IPS DF 6.9 (cell line): ENCODE data around the gene BEGAIN.

Experiments
- DNase-seq: peaks from one replicate; pipeline ENCODE4 v3.0.0-alpha.2; 2013; ENCODE audit warnings: low read depth, low spot score
- H3K27ac ChIP-seq: one replicate; pipeline ENCODE4 v1.5.1; 2013; ENCODE audit warnings: low read length, control low read depth
- H3K27me3 ChIP-seq: 2 replicates; pipeline ENCODE4 v1.6.1; 2013; ENCODE audit warnings: mild to moderate bottlenecking, low read length; ENCODE audit not compliant: control insufficient read depth, insufficient read depth
- H3K36me3 ChIP-seq: 2 replicates; pipeline ENCODE4 v1.6.1; 2013; ENCODE audit warnings: low read length; ENCODE audit not compliant: control insufficient read depth, insufficient read depth
- H3K4me1 ChIP-seq: 2 replicates; pipeline ENCODE4 v1.6.1; 2013; ENCODE audit warnings: low read length; ENCODE audit not compliant: control insufficient read depth, insufficient read depth
- H3K4me3 ChIP-seq: 2 replicates; pipeline ENCODE4 v1.5.1; 2013; ENCODE audit warnings: mild to moderate bottlenecking, low read length
- H3K9me3 ChIP-seq: 2 replicates; pipeline ENCODE4 v1.6.1; 2013; ENCODE audit warnings: low read length, inconsistent platforms; ENCODE audit not compliant: control insufficient read depth, insufficient read depth
- WGBS: extraction: QIAGEN DNeasy Blood & Tissue Kit; methylation state at CpG from one replicate; pipeline ENCODE4 v1.1.7; 2013; ENCODE audit warnings: mixed read lengths, missing lambda C conversion rate; ENCODE audit not compliant: insufficient read length, insufficient coverage; 5-methylcytosine and 5-hydroxymethylcytosine counted together

BEGAIN gene

DNA sequence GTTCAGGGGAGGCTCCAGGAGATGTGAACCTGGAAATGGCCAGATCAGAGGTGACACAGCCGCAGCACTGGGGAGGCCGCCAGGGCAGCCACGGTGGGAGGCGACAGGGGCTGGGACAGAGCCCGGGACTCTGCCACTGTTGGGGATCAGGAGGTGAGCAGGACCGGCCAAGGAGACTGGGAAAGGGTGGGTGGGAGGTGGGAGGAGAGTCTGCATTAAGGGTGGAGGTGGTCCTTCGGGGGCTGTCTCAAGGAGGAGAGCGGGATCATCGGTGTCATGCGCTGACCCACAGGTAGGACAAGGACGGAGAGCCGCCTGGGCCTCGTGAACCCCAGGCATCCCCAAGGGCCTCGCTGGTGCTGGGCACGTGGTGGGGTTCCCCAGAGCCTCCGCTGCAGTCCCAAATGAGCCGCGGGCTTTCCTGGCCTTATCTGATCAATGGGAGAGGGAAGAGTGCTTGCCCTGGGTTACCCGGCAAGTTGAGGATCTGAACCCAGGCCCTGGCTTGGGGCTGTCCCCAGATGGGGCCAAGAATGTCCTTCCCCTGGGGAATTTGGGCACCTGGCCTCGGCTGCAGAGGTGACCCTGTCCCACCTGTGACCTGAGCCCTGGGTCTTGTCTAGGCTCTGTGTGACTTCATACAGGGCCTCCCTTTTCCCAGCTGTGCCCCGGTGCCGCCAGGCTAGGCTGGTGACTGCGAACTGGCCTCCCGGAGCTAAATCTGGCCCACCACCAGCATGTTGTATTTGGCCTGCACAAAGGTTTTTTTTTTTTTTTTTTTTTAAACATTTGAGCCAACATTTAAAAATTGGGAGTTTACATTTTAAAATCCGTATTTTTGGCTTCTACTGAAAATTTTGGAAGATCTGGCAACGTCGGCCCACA, 13.2 kb downstream of the BEGAIN start:
- H3K36me3 ChIP-seq, result no peaks in the 10 kb centered on the region; the same call in 1 of the 2 replicates
- peaks cover 12% of the 10 kb centered on the region for H3K4me1 ChIP-seq
- H3K27me3 ChIP-seq, result peaks cover 7% of the 10 kb centered on the region; the same call in 1 of the 2 replicates
- H3K4me3 ChIP-seq, result no peak overlapping the region
- no peak overlapping the region for H3K27ac ChIP-seq
- no peaks in the 10 kb centered on the region for H3K9me3 ChIP-seq
- no peak for DNase-seq
- WGBS, result no CpG with 5 or more reads among the region's 27 CpGs

DNA sequence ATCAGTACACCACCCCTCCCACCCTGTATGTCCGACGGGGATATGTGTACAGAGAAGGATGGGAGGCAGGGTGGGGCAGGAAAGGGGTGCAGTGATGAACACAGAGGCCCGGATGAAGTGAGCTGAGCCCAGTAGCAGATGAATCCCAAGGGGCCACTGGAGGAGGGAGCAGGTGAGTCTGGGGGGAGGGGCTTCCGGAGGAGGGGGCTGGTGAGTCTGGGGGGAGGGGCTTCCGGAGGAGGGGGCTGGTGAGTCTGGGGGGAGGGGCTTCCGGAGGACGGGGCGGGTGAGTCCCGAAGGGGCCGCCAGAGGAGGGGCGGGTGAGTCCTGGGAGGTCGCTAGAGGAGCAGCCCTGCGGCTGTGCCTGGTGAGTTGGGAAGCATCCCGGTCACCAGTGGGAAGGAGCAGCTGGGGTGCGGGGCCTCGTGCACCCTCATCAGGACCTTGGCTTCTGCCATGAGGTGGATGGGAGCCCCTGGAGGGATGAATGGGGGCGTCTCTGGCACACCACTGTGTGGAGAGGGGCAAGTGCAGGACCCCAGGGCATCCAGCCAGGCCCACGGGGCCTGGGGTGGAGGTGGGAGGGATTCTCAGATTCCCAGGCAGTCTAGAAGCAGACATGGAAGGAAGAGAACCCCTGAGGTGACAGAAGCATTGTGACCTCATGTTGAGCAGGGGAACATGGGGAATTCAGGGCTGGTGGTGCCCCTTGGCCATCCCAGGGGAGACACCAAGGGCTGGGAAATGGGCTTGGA, 14.0 kb downstream of the BEGAIN start:
- Histone ChIP-seq H3K9me3 (no peaks in the 10 kb centered on the region), H3K27me3 (peaks cover 10% of the 10 kb centered on the region; the same call in 1 of the 2 replicates), H3K27ac (no peak overlapping the region), H3K4me3 (0 out of 2 replicates have a peak overlapping the region, but pooled peaks have one; percentile 13), H3K4me1 (peaks cover 12% of the 10 kb centered on the region), H3K36me3 (no peaks in the 10 kb centered on the region; the same call in 1 of the 2 replicates)
- DNase-seq, result no peak
- no CpG with 5 or more reads among the region's 18 CpGs for WGBS

DNA sequence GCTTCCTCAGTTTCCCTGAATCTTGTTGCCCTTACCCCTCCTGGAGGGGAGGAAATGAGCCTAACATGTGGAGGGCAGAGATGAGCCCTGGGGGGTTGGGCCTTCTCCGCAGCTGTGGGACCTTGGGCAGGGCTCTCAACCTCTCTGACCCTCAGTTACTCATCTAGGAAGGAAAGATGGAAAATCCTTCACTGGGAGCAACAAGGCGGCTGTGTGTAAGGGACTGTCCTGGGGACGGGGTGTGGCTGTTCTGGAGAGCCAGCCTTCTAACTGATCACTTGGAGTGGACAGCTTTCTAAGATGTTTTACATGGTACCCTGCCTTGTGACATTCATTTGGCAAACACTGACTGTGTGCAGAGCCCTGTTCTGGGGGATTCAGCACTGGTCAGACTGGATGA, 14.7 kb downstream of the BEGAIN start:
- Histone ChIP-seq H3K27ac (no peak overlapping the region), H3K4me3 (no peak overlapping the region), H3K4me1 (peaks cover 12% of the 10 kb centered on the region), H3K27me3 (peaks cover 10% of the 10 kb centered on the region; the same call in 1 of the 2 replicates), H3K36me3 (no peaks in the 10 kb centered on the region; the same call in 1 of the 2 replicates), H3K9me3 (no peaks in the 10 kb centered on the region)
- WGBS, result no CpG with 5 or more reads among the region's 3 CpGs
- DNase-seq, result no peak

DNA sequence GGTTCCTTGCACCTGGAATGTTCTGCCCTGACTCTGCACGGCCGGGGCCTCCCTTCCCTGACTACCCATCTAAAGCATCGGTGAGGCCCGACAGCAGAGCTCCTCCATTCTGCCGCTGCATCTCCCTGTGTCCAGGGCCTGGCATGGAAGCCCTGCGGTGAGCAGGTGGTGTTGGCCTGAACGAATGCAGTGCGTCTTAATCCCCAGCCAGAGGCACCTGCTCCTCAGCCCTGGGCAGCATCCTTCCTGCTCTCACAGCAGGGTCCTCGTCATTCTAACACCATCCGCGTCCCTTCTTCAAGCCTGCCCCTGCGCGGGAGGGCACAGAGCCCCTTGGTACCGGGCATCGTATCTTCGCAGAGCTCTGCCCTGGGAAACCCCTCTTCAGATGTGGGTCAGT, 15.4 kb downstream of the BEGAIN start:
- Histone ChIP-seq H3K9me3 (no peaks in the 10 kb centered on the region), H3K4me3 (no peak overlapping the region), H3K27me3 (peaks cover 10% of the 10 kb centered on the region; the same call in 1 of the 2 replicates), H3K36me3 (no peaks in the 10 kb centered on the region), H3K27ac (no peak overlapping the region), H3K4me1 (peaks cover 13% of the 10 kb centered on the region)
- no peak for DNase-seq
- whole genome bisulfite sequencing, result no CpG with 5 or more reads among the region's 16 CpGs

DNA sequence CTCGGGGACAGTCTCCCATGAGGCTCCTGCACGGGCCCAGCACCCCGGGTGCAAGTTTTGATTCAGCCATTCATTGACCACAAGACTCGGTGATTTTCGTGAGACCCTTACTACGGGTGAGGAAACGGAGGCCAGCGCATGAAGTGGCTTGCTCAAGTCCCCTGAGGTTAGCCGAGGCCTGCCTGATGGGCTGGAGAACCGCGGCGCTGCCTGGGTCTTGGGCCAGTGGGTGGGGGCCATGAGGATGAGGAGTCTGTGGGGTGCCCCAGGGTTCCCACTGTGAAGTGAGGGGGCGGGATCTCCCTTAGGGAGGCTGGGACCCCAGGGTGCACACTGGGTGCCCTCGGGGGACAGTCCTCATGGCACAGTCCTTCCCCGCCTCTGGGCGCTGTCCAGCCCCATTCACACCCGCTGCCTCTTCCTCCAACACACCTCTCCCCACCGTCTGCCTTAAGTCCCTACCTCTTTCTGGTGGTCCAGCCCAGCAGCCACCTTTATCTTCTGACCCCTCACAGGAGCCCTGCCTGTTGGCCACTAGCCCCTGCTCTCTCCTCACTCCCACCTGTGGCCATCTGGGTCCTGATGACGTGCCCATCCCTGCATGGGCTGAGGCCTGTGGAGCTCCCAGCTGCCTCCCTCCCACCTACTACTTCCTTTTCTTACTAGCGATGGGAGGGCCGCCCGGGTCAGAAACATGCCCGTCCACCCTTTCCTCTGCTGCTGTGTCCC, 16.3 kb downstream of the BEGAIN start:
- H3K9me3 ChIP-seq, result no peaks in the 10 kb centered on the region
- H3K4me1 ChIP-seq, result peaks cover 13% of the 10 kb centered on the region
- no peak for DNase-seq
- H3K27me3 ChIP-seq, result peaks cover 10% of the 10 kb centered on the region; the same call in 1 of the 2 replicates
- H3K27ac ChIP-seq, result no peak overlapping the region
- H3K4me3 ChIP-seq, result no peak overlapping the region
- H3K36me3 ChIP-seq, result no peaks in the 10 kb centered on the region
- no CpG with 5 or more reads among the region's 23 CpGs for WGBS

DNA sequence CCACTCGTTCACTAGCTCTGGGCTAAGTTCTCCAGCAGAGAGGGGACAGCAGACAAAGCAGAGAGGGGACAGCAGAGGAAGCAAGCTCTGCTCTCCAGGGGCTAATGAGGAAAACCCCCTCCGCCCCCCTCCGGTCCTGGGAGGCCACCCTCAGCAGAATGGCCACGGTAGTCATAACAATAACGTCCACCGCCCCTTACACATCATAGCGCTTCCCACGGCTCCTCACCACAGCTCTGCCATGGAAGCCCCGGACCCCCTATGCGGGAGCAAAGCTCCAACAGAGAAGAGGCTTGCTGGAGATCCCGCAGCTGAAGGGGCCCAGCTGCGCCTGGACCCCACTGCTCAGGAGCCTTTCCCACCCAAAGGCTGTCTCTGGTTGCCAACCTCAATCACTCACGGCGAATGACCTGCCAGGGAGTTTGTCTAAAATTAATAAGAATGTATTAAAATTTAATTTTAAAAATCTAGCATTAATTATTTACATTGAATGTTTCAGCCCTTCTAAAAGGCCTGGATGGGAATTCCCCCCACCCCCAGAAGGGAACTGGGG, 17.4 kb downstream of the BEGAIN start:
- no peak overlapping the region for H3K4me3 ChIP-seq
- no peak for DNase-seq
- H3K9me3 ChIP-seq, result no peaks in the 10 kb centered on the region
- no peak overlapping the region for H3K27ac ChIP-seq
- H3K36me3 ChIP-seq, result no peaks in the 10 kb centered on the region
- H3K27me3 ChIP-seq, result peaks cover 10% of the 10 kb centered on the region; the same call in 1 of the 2 replicates
- no CpG with 5 or more reads among the region's 14 CpGs for WGBS
- H3K4me1 ChIP-seq, result peaks cover 13% of the 10 kb centered on the region

DNA sequence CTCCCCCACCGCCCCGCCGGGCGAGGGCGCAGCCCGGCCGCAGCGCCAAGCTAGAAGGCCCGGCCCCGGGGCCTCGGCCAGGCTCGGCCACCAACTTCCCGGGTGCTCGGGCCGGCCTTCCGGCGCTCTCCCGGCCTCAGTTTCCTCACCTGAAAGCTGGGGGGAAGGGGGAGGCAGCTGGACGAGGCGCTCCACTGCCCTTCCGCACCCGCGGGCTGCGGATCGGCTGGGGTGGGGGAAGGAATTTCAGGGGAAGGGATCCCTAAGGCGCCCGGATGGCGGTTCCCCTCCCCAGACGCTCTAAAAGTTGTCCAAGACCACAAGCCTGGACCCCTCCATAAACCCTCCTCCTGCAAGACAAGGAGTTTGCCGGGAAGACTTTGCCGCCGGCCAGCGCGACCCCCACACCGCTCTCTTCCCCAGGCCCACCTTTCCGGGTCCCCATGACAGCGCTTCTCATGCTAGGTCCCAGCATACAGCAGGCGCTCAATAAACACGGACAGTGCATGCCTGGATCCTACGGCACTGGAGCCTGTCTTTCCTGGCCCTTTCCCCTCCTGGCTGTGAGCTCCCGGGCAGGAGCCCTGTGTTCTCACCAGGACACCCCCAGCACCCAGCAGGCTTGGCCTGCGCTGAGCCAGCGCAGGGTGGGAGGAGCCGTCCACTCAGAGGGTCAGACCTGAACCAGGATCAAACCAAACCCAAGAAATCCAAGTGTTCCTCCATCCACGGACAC, 18.1 kb downstream of the BEGAIN start:
- no CpG with 5 or more reads among the region's 45 CpGs for WGBS
- no peaks in the 10 kb centered on the region for H3K9me3 ChIP-seq
- no peak for DNase-seq
- H3K27me3 ChIP-seq, result peaks cover 10% of the 10 kb centered on the region; the same call in 1 of the 2 replicates
- H3K36me3 ChIP-seq, result no peaks in the 10 kb centered on the region
- H3K27ac ChIP-seq, result no peak overlapping the region
- H3K4me1 ChIP-seq, result peaks cover 13% of the 10 kb centered on the region
- peak overlapping the region; percentile 29; the same call in 1 of the 2 replicates for H3K4me3 ChIP-seq

DNA sequence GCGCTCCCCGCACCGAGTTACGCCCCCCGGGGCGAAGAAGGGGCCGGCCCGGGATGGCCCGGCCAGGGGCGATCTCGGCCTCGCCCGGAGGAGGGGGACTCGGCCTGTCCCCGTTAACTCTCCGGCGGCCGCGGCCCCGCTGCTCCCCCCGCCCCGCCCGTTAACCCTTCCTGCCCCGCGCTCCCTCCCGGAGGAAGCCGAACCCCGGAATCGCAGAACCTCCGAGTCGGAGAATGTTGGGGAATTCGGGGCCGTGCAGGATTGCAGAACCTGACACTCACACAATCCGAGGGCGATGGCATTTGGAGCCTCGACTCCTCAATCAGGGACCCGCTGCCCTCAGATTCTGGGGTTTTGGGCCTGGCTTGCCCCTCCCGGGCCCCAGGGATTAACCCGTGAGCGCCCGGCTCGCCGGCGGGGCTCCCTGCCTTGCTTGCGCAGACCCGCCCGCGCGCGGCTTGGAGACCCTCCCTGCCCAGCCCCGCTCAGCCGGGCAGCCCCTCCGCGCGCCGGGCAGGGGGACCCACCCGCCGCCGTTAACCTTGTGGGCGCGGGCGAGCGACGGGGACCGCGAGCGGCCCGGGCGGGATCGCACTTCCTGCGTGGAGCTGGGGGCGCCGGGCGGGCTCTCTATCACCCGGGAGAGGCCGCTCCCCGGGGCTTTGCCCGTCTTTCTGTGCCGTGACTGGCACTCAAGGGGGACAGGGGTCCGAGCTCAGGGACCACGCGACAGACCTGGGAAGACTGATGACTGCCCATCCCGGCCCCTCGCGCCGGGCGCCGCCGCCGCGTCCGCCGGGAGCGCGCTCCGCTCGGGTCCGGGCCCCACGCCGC, 18.8 kb downstream of the BEGAIN start:
- Histone ChIP-seq H3K9me3 (no peaks in the 10 kb centered on the region), H3K27me3 (peaks cover 10% of the 10 kb centered on the region; the same call in 1 of the 2 replicates), H3K27ac (no peak overlapping the region), H3K4me1 (peaks cover 10% of the 10 kb centered on the region), H3K36me3 (no peaks in the 10 kb centered on the region), H3K4me3 (peak overlapping the region; percentile 29; the same call in 1 of the 2 replicates)
- DNase-seq, result no peak
- WGBS, result no CpG with 5 or more reads among the region's 100 CpGs

DNA sequence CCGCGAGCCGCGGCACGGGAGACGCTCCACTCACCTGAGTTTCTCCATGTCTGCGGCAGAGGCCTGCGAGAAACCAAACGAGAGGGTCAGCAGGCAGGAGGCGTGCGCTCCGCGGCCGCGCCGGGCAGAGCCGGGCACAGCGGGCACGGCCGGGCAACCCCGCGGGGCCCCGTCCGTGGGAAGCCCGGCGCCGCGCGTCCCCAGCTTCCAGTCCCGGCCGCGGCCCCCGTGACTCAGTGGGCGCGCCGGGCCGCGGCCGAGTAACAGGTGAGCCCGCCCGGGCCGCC, 19.4 kb downstream of the BEGAIN start:
- Histone ChIP-seq H3K27ac (no peak overlapping the region), H3K36me3 (no peaks in the 10 kb centered on the region), H3K9me3 (no peaks in the 10 kb centered on the region), H3K4me1 (peaks cover 7% of the 10 kb centered on the region; the same call in 1 of the 2 replicates), H3K27me3 (peaks cover 10% of the 10 kb centered on the region; the same call in 1 of the 2 replicates), H3K4me3 (peak overlapping the region; percentile 29; the same call in 1 of the 2 replicates)
- no peak for DNase-seq
- WGBS, result no CpG with 5 or more reads among the region's 42 CpGs
